ENCODE results near the gene PCDH19.

The PCDH19 gene

GRCh38 chrX:100408713-100409609 is 1.1 kb downstream of the PCDH19 start:
- TF ChIP-seq GATA2 (IDR thresholded peaks at IDR 0.05; ENCODE audit: low read depth, low read length) (no peak), GATA3 (IDR thresholded peaks at IDR 0.05; ENCODE audit: low read depth, low read length) (no peak)

- TF ChIP-seq GATA2 (IDR thresholded peaks at IDR 0.05; ENCODE audit: low read depth, low read length) (no peak), GATA3 (IDR thresholded peaks at IDR 0.05; ENCODE audit: low read depth, low read length) (no peak)
Observed at GRCh38 chrX:100407784-100408712, 2.0 kb downstream of the PCDH19 start.

- TF ChIP-seq GATA2 (IDR thresholded peaks at IDR 0.05; ENCODE audit: low read depth, low read length) (no peak), GATA3 (IDR thresholded peaks at IDR 0.05; ENCODE audit: low read depth, low read length) (no peak)
Observed at GRCh38 chrX:100407147-100407783, 2.8 kb downstream of the PCDH19 start.

- TF ChIP-seq GATA3 (IDR thresholded peaks at IDR 0.05; ENCODE audit: low read depth, low read length) (no peak), GATA2 (IDR thresholded peaks at IDR 0.05; ENCODE audit: low read depth, low read length) (no peak)
Observed at GRCh38 chrX:100405424-100405823, 4.6 kb downstream of the PCDH19 start.

- TF ChIP-seq GATA2 (IDR thresholded peaks at IDR 0.05; ENCODE audit: low read depth, low read length) (no peak), GATA3 (IDR thresholded peaks at IDR 0.05; ENCODE audit: low read depth, low read length) (no peak)
Observed at GRCh38 chrX:100404851-100405250, 5.2 kb downstream of the PCDH19 start.

GRCh38 chrX:100395781-100396180 is 14.3 kb downstream of the PCDH19 start:
- TF ChIP-seq GATA2 (IDR thresholded peaks at IDR 0.05; ENCODE audit: low read depth, low read length) = no peak
- no peak for TF ChIP-seq GATA3 (IDR thresholded peaks at IDR 0.05; ENCODE audit: low read depth, low read length)

- TF ChIP-seq GATA3 (IDR thresholded peaks at IDR 0.05; ENCODE audit: low read depth, low read length) (no peak), GATA2 (IDR thresholded peaks at IDR 0.05; ENCODE audit: low read depth, low read length) (no peak)
Observed at GRCh38 chrX:100381619-100382018, 28.5 kb downstream of the PCDH19 start.

GRCh38 chrX:100379388-100379986 is 30.6 kb downstream of the PCDH19 start:
- TF ChIP-seq GATA2 (IDR thresholded peaks at IDR 0.05; ENCODE audit: low read depth, low read length) (no peak), GATA3 (IDR thresholded peaks at IDR 0.05; ENCODE audit: low read depth, low read length) (no peak)

- TF ChIP-seq GATA3 (IDR thresholded peaks at IDR 0.05; ENCODE audit: low read depth, low read length) = no peak
- no peak for TF ChIP-seq GATA2 (IDR thresholded peaks at IDR 0.05; ENCODE audit: low read depth, low read length)
Observed at GRCh38 chrX:100377826-100378225, 32.2 kb downstream of the PCDH19 start.

- TF ChIP-seq GATA3 (IDR thresholded peaks at IDR 0.05; ENCODE audit: low read depth, low read length) (no peak), GATA2 (IDR thresholded peaks at IDR 0.05; ENCODE audit: low read depth, low read length) (no peak)
Observed at GRCh38 chrX:100376576-100376975, 33.5 kb downstream of the PCDH19 start.

- TF ChIP-seq GATA3 (IDR thresholded peaks at IDR 0.05; ENCODE audit: low read depth, low read length) (no peak), GATA2 (IDR thresholded peaks at IDR 0.05; ENCODE audit: low read depth, low read length) (no peak)
Observed at GRCh38 chrX:100373673-100374072, 36.4 kb downstream of the PCDH19 start.

GRCh38 chrX:100368167-100368566 is 41.9 kb downstream of the PCDH19 start:
- TF ChIP-seq GATA3 (IDR thresholded peaks at IDR 0.05; ENCODE audit: low read depth, low read length) (no peak), GATA2 (IDR thresholded peaks at IDR 0.05; ENCODE audit: low read depth, low read length) (no peak)

- TF ChIP-seq GATA3 (IDR thresholded peaks at IDR 0.05; ENCODE audit: low read depth, low read length) (no peak), GATA2 (IDR thresholded peaks at IDR 0.05; ENCODE audit: low read depth, low read length) (no peak)
Observed at GRCh38 chrX:100363896-100364295, 46.2 kb downstream of the PCDH19 start.
